ENCODE results near the gene IL31.
A peak's percentile ranks its signal among the peaks of the same experiment; 100 is the strongest.

IL31 gene

DNA sequence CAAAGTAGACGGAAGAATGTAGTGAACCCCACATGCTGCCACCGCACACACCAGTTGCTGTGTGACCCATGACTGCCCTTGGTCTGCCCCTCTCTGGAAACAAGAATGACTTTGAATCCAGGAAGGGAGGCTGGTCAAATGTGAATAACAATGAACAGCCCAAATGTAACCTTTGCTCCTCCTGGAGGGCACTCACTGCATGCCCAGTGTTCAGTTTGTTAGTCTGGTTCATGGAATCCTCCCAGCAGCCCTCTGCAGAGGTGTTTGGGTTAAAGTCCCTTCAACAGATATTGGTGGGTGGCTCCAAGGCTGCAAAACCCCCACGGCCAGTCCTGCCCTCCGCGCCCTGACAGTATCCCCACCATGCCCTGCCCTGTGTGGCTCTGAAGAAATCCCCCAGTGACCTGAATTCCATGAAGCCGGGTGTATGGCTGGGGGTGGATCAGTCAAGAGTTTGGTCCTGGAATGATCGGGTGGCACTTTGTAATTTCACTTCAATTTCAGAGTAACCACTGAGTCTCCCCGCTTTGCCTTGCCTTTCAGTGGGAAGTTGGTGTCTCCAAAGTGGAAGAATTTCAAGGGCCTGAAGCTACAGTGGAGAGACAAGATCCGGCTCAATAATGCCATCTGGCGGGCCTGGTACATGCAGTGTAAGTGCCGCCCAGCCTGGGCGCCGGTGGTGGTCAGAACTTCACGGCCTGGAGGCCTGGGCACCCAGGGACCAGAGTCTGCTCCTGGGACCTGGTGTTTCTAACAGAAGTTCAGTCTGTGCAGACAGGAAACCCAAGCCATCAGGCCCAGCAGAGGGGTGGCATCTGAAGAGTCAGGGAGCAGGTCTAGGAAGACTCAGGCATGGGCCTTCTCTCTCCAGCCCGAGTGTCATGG, 47.1 kb downstream of the IL31 start:
- DNase-seq: no peak

DNA sequence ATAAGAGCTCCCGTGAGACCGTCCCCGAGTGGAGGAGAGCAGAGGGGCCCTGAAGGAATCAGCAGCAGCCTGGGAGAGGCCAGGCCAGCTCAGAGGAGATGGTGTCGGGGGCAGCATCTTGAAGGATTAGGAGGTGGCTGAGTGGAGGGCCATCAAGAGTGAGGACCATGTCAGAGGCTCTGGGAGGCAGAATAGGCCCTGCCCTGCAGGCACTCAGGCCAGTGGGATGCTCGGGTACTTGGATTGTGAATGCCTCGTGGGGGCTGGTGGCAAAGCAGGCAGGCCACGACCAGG, 47.7 kb downstream of the IL31 start:
- DNase-seq: no peak

DNA sequence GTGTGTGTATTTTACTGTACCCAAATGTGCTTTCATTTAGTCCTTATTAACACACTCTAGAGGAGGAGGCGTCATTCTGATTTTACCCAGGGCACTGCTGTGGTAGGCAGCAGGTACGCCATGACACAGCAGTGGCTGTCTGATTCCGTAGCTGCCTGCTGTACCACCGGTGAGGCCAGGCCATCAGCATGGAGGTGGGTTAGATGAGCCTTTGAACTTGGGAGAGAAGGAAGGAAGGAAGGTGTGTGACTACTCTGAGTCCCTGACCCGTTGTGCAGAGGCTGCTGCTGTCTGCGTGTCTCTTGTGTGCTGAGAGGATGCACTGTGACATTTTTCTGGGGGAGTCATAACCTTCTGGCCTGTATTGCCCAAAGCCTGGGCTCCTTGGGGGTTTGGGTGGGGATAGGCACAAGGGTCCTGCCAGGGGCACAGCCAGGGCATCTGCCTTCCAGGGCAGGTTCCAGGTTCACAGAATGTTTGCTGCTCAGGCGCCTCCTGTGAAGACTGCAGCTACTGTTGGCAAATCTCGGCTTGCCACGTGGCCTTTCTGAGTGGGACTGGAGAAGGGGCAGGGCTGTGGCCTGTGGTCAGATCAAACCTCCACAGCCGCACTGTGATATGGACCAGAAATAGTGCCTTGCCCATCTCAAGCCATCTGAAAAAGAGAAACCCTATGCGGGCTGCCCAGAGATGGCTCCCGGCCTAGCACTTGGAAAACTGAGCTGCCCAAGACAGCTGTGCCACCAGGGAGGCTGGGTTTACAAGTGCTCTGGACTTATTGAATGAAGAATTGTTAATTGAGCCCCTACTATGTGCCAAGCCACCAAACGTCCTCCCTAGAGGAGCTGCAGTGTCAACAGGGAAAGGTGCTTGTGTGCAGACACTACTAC, 48.3 kb downstream of the IL31 start:
- DNase-seq: no peak

DNA sequence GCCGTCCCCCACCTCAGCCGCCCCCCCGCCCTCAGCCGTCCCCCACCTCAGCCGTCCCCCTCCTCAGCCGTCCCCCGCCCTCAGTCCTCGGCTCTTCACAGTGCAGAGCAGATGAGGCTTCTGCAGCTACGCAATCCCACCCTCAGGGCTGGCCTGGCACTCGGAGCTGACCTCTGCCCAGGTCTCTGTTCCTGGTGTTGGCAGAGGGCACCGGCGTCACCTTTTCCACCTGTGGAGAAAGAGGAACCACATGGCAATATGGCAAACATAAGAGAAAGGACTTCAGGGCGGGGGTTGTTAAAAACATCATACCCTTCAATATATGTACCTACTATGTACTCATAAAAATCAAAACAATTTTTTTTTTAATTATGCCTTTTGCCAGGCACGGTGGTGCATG, 49.7 kb downstream of the IL31 start:
- DNase-seq: no peak

DNA sequence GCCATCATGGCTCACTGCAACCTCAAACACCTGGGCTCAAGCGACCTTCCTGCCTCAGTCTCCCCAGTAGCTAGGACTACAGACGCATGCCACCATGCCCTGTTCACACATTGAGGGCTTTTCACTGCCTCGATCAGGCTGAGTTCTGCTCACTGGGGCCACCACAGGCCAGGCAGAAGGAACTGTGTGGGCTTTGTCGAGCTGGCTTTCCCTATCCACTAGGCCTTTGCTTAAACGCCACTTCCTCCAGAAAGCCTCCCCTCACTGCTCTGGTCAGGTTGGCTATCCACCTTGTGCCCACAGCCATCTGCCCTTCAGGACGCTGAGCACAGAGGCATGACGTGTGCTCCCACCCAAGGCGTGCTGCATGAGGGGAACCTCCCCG, 50.3 kb downstream of the IL31 start:
- no peak for DNase-seq

DNA sequence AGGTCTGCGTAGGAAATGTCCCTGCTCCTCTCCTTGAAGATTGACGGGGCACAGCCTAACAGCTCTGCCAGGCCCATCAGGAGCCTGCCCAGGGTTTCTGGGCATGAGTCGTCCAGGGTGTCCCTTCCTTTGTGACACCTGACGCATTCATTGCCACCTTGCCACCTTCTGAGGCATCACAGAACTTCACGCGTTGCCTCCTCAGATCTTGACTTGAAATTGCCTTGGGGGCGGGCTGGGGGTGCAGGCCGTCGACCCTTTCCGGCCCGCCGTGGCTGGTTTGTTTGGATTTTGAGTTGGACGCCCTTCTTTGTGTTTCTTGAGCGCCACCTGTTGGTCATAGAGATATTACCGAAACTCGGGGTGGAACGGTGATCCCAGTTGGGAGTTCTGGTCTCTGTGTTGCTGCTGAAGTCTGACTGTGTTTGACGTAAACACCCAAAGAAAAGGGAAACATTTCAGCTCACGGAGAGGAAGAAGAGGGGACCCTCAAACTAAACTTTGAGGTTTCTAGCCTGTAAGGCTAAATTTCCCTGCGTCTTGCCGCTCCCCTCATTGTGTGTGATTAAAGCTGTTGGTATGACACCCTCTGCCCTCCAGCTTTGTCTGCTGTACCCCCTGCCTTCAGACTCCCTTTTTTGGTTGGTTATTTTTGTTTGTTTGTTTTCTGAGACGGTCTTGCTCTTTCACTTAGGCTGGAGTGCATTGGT, 50.8 kb downstream of the IL31 start:
- peak; percentile 71 for DNase-seq
